DND-41 (cell line): Measurements from ENCODE around the gene TCIRG1.

Source experiments
- EZH2 ChIP-seq: IDR thresholded peaks from 3 replicates; pipeline ENCODE4 v1.6.1; 2012; ENCODE audit warnings: borderline replicate concordance, low read depth, mild to moderate bottlenecking, moderate library complexity, low read length, inconsistent platforms; ENCODE audit not compliant: severe bottlenecking
- TF ChIP-seq, protein P1 (sequence below): IDR thresholded peaks from 2 replicates; pipeline ENCODE4 v1.5.1; 2012; ENCODE audit warnings: borderline replicate concordance, low read length, moderate library complexity, mild to moderate bottlenecking; ENCODE audit not compliant: poor library complexity, severe bottlenecking; ENCODE audit errors: extremely low read depth

- TF ChIP-seq, protein P1, sequence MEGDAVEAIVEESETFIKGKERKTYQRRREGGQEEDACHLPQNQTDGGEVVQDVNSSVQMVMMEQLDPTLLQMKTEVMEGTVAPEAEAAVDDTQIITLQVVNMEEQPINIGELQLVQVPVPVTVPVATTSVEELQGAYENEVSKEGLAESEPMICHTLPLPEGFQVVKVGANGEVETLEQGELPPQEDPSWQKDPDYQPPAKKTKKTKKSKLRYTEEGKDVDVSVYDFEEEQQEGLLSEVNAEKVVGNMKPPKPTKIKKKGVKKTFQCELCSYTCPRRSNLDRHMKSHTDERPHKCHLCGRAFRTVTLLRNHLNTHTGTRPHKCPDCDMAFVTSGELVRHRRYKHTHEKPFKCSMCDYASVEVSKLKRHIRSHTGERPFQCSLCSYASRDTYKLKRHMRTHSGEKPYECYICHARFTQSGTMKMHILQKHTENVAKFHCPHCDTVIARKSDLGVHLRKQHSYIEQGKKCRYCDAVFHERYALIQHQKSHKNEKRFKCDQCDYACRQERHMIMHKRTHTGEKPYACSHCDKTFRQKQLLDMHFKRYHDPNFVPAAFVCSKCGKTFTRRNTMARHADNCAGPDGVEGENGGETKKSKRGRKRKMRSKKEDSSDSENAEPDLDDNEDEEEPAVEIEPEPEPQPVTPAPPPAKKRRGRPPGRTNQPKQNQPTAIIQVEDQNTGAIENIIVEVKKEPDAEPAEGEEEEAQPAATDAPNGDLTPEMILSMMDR: no peak
- no peak for TF ChIP-seq EZH2
These were observed 6.1 kb downstream of the TCIRG1 start for GRCh38 chr11:68044898-68045351.
